CD4-positive, alpha-beta T cell (primary cell): ENCODE measurements around the gene NDUFA5. TPM values are rescaled to one million over a fixed set of nuclear protein-coding genes. Genes with fewer than 3 reads are reported as not detected.

Experiments used
- ATAC-seq: fragments of 200-7000 bp; cut with Tn5 transposase; one replicate; pipeline ENCODE4 v1.10.0; 2022; ENCODE audit warnings: mild to moderate bottlenecking; ENCODE audit not compliant: poor library complexity
- CTCF ChIA-PET: fragments of 350-600 bp; sonication (Branson Sonifier 250); formaldehyde crosslinking; loops from one replicate; lab custom pipeline; 2021; ENCODE audit warnings: antibody characterized with exemption, inconsistent platforms; lab: Charles Lee
- POLR2A ChIA-PET: fragments of 350-600 bp; sonication (Branson Sonifier 250); formaldehyde crosslinking; loops from one replicate; lab custom pipeline; 2021; ENCODE audit warnings: antibody characterized with exemption, inconsistent platforms; lab: Charles Lee
- DNase-seq, 14 experiments: peaks; one replicate each; pipeline ENCODE4 v3.0.0-alpha.2; 2013 to 2020; ENCODE audit warnings: mixed read lengths in 2 of 14
- H3K27ac ChIP-seq, 2 donors: one replicate each; pipeline versions ENCODE4 v1.5.1 to v1.7.0; 2013; ENCODE audit warnings: low read length in 2 of 2, low read depth in 1 of 2, mild to moderate bottlenecking in 1 of 2
- H3K27me3 ChIP-seq, 2 experiments: 1 replicate in 1 of 2; 2 replicates in 1 of 2; pipeline versions ENCODE4 v1.6.1 to v1.7.0; 2013; ENCODE audit warnings: low read length in 2 of 2, control low read depth in 1 of 2, mild to moderate bottlenecking in 1 of 2, moderate library complexity in 1 of 2; ENCODE audit not compliant: insufficient read depth in 2 of 2, control insufficient read depth in 1 of 2
- H3K36me3 ChIP-seq: one replicate; pipeline ENCODE4 v1.6.1; 2013; ENCODE audit warnings: low read length, control low read depth; ENCODE audit not compliant: insufficient read depth
- H3K4me1 ChIP-seq: one replicate; pipeline ENCODE4 v1.6.1; 2013; ENCODE audit warnings: low read length, control low read depth; ENCODE audit not compliant: insufficient read depth
- H3K4me3 ChIP-seq: one replicate; pipeline ENCODE4 v1.5.1; 2013; ENCODE audit warnings: mild to moderate bottlenecking, low read length, moderate library complexity
- H3K9me3 ChIP-seq, 2 experiments: 1 replicate in 1 of 2; 2 replicates in 1 of 2; pipeline versions ENCODE4 v1.6.1 to v1.7.0; 2013; ENCODE audit warnings: low read length in 2 of 2, mild to moderate bottlenecking in 2 of 2, control low read depth in 1 of 2, moderate library complexity in 1 of 2; ENCODE audit not compliant: control insufficient read depth in 1 of 2, insufficient read depth in 1 of 2
- H3K27ac Mint-ChIP-seq: one replicate; pipeline ENCODE4 v1.8.0; 2020; ENCODE audit warnings: mixed read lengths
- H3K27me3 Mint-ChIP-seq: one replicate; pipeline ENCODE4 v1.8.0; 2021; ENCODE audit warnings: mixed read lengths
- H3K36me3 Mint-ChIP-seq: one replicate; pipeline ENCODE4 v1.8.0; 2021; ENCODE audit warnings: low read depth, mixed read lengths
- H3K4me1 Mint-ChIP-seq: one replicate; pipeline ENCODE4 v1.8.0; 2021; ENCODE audit warnings: low read depth, mixed read lengths
- H3K4me3 Mint-ChIP-seq: one replicate; pipeline ENCODE4 v1.8.0; 2020; ENCODE audit warnings: mild to moderate bottlenecking, mixed read lengths
- H3K9me3 Mint-ChIP-seq: one replicate; pipeline ENCODE4 v1.8.0; 2020; ENCODE audit warnings: mixed read lengths
- intact Hi-C, 2 experiments: fragments of 100-400 bp; cut with DNase I in 1 of 2; cut with micrococcal nuclease in 1 of 2; formaldehyde crosslinking; loops; one replicate each; pipeline versions ENCODE4 v1.15.1 to v1.9.0; 2023 to 2025; cut with DNase I, micrococcal nuclease
- total RNA-seq, 174 experiments: library from RNA in 2 of 174; stranded (reverse) in 2 of 174; gene quantifications; one replicate each; pipeline ENCODE4 v1.2.3 and lab custom pipeline; 2021 to 2026
- TF ChIP-seq, protein P1 (sequence below): fragments of 200-600 bp; IDR thresholded peaks from one replicate; pipeline ENCODE4 v1.8.0; 2022; ENCODE audit warnings: antibody characterized with exemption, mild to moderate bottlenecking

Gene NDUFA5
- total RNA-seq, 2 experiments from 2014 or later, result 67.9 to 68.6 TPM

DNA sequence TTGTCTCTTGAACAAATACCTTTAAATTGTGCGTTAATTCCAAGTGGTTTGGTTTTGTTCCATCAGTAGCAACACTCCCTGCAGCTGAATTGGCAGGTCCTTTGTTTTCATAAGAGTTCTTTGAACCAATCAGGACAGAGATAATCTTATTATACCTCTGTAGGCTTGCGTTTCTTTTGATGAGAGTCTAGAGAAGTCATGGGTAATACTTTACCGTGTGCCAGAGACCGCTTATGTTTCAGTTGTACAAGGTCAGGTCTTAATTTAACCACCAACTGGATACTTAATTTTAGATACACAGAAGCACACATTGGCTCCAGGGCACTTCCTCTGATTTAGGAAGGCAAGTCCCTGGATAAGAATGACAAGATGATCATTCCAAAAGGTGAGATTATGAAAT lies 43.9 kb upstream of the NDUFA5 start, which contains the start of gene ASB15:
Gene ASB15 (plus strand): TSS at position 292 of the 400 bp plus-strand sequence. CDS start 12,682 bp downstream, outside the sequence.
- DNase-seq (no peak), ATAC-seq (no peak)
- intact Hi-C loops, result no loop called here
- TF ChIP-seq, protein P1, sequence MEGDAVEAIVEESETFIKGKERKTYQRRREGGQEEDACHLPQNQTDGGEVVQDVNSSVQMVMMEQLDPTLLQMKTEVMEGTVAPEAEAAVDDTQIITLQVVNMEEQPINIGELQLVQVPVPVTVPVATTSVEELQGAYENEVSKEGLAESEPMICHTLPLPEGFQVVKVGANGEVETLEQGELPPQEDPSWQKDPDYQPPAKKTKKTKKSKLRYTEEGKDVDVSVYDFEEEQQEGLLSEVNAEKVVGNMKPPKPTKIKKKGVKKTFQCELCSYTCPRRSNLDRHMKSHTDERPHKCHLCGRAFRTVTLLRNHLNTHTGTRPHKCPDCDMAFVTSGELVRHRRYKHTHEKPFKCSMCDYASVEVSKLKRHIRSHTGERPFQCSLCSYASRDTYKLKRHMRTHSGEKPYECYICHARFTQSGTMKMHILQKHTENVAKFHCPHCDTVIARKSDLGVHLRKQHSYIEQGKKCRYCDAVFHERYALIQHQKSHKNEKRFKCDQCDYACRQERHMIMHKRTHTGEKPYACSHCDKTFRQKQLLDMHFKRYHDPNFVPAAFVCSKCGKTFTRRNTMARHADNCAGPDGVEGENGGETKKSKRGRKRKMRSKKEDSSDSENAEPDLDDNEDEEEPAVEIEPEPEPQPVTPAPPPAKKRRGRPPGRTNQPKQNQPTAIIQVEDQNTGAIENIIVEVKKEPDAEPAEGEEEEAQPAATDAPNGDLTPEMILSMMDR, result no peak
- Histone ChIP-seq H3K4me3 (no peak within 1 kb of the TSS), H3K27ac (no peak within 1 kb of the TSS), H3K4me1 (no peaks in the 10 kb centered on the region), H3K36me3 (no peaks in the 10 kb centered on the region), H3K9me3 (no peaks in the 10 kb centered on the region), H3K27me3 (no peaks in the 10 kb centered on the region)
- Mint-ChIP-seq H3K36me3 (no peaks in the 10 kb centered on the region), H3K27ac (no peak within 1 kb of the TSS), H3K4me1 (no peaks in the 10 kb centered on the region), H3K27me3 (peaks cover 21% of the 10 kb centered on the region), H3K4me3 (no peak within 1 kb of the TSS), H3K9me3 (no peaks in the 10 kb centered on the region)
- ChIA-PET CTCF (no interaction called here), POLR2A (no interaction called here)

DNA sequence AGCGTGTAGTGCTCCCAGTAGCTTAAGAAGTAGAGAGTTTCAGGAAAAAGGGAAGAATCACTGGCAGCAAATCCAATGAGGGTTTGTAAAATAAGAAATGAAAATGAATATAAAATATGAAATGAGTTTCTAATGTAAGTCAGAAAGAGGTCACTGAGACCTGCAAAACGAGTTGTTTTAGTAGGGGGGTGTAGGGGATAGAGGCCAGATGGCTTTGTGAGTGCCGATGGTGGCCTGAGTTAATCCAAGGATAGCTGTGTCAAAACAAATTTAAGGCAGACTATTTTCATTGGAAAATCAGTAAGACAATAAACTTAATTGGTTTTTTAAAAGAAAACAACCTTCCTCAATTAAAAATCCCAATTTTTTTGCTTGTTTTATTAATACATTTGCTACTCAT lies 43.3 kb upstream of the NDUFA5 start:
- Histone ChIP-seq H3K36me3 (no peaks in the 10 kb centered on the region), H3K4me3 (no peak overlapping the region), H3K27ac (no peak overlapping the region), H3K9me3 (no peaks in the 10 kb centered on the region), H3K4me1 (no peaks in the 10 kb centered on the region), H3K27me3 (no peaks in the 10 kb centered on the region)
- H3K9me3 Mint-ChIP-seq, result no peaks in the 10 kb centered on the region
- H3K27ac Mint-ChIP-seq, result no peak overlapping the region
- ChIA-PET CTCF (no interaction called here), POLR2A (no interaction called here)
- ATAC-seq, result no peak
- H3K27me3 Mint-ChIP-seq, result peaks cover 21% of the 10 kb centered on the region
- intact Hi-C loops, result no loop called here
- TF ChIP-seq, protein P1, result no peak
- no peaks in the 10 kb centered on the region for H3K36me3 Mint-ChIP-seq
- H3K4me1 Mint-ChIP-seq, result no peaks in the 10 kb centered on the region
- DNase-seq, result no peak
- no peak overlapping the region for H3K4me3 Mint-ChIP-seq

DNA sequence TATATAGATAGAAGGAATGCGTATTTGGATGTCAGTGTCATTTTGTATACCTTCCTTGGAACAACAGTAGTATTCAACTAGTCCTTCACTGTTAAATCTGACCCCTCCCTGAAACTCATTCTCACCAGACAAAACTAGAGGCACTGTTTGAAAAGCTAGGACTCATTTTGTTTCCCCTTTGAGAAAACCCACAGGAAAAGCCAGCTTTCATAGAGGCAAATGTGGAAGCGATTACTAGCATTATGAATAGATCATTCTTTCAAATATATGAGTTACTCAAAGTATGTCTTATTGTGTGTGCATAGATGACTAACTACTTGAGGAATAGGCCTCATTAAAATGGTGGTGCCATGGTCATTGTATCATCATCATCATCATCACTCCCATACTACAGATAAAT lies 42.1 kb upstream of the NDUFA5 start:
- intact Hi-C loops, result no loop called here
- Histone ChIP-seq H3K36me3 (no peaks in the 10 kb centered on the region), H3K4me3 (no peak overlapping the region), H3K27me3 (no peaks in the 10 kb centered on the region), H3K4me1 (no peaks in the 10 kb centered on the region), H3K9me3 (no peaks in the 10 kb centered on the region), H3K27ac (no peak overlapping the region)
- ATAC-seq, result no peak
- Mint-ChIP-seq H3K36me3 (no peaks in the 10 kb centered on the region), H3K9me3 (no peaks in the 10 kb centered on the region), H3K27me3 (peaks cover 29% of the 10 kb centered on the region), H3K27ac (no peak overlapping the region), H3K4me1 (no peaks in the 10 kb centered on the region), H3K4me3 (no peak overlapping the region)
- DNase-seq, result no peak
- ChIA-PET CTCF (no interaction called here), POLR2A (no interaction called here)
- TF ChIP-seq, protein P1, result no peak
